ENCODE data around the gene FAM13A. TPM values are rescaled to one million over a fixed set of nuclear protein-coding genes. Genes with fewer than 3 reads are reported as not detected.

FAM13A gene
- polyA plus RNA-seq (4.0 and 7.9 TPM in 2 replicates), polyA minus RNA-seq (14.9 and 26.6 TPM in 2 replicates)

GRCh38 chr4:89056953-89057398 is at the start of gene FAM13A:
Gene FAM13A, minus strand, starts transcription at chr4:89057185. Its CDS starts 221 bp downstream, at chr4:89056964.
- H3K4me3 ChIP-seq (ENCODE audit: low read length): peak within 1 kb of the TSS; percentile 61

DNA sequence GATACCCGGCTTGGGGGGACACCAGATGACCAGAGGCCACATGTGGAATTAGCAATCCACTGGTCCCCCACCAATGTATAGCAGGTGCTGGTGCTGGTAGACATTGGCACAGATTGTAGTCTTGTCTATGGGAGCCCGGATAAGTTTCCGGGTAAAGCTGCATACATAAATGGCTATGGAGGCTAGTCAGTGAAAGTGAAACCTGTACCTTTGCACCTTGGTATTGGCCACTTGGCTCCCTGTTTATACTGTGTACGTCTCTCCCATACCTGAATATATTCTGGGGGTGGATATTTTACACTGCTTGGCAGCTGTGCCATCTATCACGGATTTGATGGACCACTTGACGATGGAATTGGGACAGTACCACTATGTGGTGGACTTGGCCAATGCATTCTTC is 48.7 kb upstream of the FAM13A start:
- no peaks in the 10 kb centered on the region for H4K20me1 ChIP-seq (ENCODE audit: insufficient read depth)
- H3K36me3 ChIP-seq (ENCODE audit: insufficient read depth, low read length): no peaks in the 10 kb centered on the region
- no peaks in the 10 kb centered on the region for H3K9me3 ChIP-seq (ENCODE audit: low read length)
- no peaks in the 10 kb centered on the region for H3K79me2 ChIP-seq (replicated peaks; ENCODE audit: insufficient read depth, low read length)
- no peak overlapping the region for H3K4me2 ChIP-seq (ENCODE audit: low read length)
- H3K4me3 ChIP-seq (ENCODE audit: low read length): no peak overlapping the region
- H3K9ac ChIP-seq (ENCODE audit: low read length): no peak overlapping the region
- H3K27ac ChIP-seq (ENCODE audit: low read length): no peak overlapping the region
- H3F3A ChIP-seq (ENCODE audit: insufficient read depth, low read length, poor library complexity, severe bottlenecking): no peaks in the 10 kb centered on the region
- H3K27me3 ChIP-seq (ENCODE audit: insufficient read depth, low read depth, low read length): peaks cover 22% of the 10 kb centered on the region
- H2AFZ ChIP-seq (ENCODE audit: low read depth, low read length): no peak overlapping the region
- TF ChIP-seq SMC3 (conservative IDR thresholded peaks at IDR 0.05; ENCODE audit: poor library complexity): no peak
- no peaks in the 10 kb centered on the region for H3K9me2 ChIP-seq (ENCODE audit: insufficient read depth, low read length)

More at GRCh38 chr4:89056953-89057398, at the start of gene FAM13A:
- Histone ChIP-seq H3K79me2 (replicated peaks; ENCODE audit: insufficient read depth, low read length) (peaks cover 21% of the 10 kb centered on the region), H3K36me3 (ENCODE audit: insufficient read depth, low read length) (no peaks in the 10 kb centered on the region), H4K20me1 (ENCODE audit: insufficient read depth) (no peaks in the 10 kb centered on the region), H3K27me3 (ENCODE audit: insufficient read depth, low read depth, low read length) (no peaks in the 10 kb centered on the region), H3K4me2 (ENCODE audit: low read length) (peak within 1 kb of the TSS; percentile 28), H2AFZ (ENCODE audit: low read depth, low read length) (peak within 1 kb of the TSS; percentile 38), H3K9ac (ENCODE audit: low read length) (peak within 1 kb of the TSS; percentile 15), H3K9me3 (ENCODE audit: low read length) (no peaks in the 10 kb centered on the region), H3K27ac (ENCODE audit: low read length) (no peak within 1 kb of the TSS), H3F3A (ENCODE audit: insufficient read depth, low read length, poor library complexity, severe bottlenecking) (no peaks in the 10 kb centered on the region), H3K9me2 (ENCODE audit: insufficient read depth, low read length) (no peaks in the 10 kb centered on the region)
- TF ChIP-seq CTCF (IDR thresholded peaks at IDR 0.05; ENCODE audit: poor library complexity, severe bottlenecking) (no peak), TAF1 (IDR thresholded peaks at IDR 0.05; ENCODE audit: low read depth) (no peak), RAD21 (conservative IDR thresholded peaks at IDR 0.05) (peak; percentile 16), POLR2AphosphoS5 (IDR thresholded peaks at IDR 0.05) (no peak), SMC3 (conservative IDR thresholded peaks at IDR 0.05; ENCODE audit: poor library complexity) (no peak), EP300 (conservative IDR thresholded peaks at IDR 0.05; ENCODE audit: poor library complexity, severe bottlenecking) (no peak), EZH2 (IDR thresholded peaks at IDR 0.05; ENCODE audit: borderline replicate concordance, insufficient read depth, low read length, poor library complexity, severe bottlenecking) (no peak), MXI1 (conservative IDR thresholded peaks at IDR 0.05; ENCODE audit: poor library complexity, severe bottlenecking) (peak; percentile 76)
- TF ChIP-seq, protein P1, sequence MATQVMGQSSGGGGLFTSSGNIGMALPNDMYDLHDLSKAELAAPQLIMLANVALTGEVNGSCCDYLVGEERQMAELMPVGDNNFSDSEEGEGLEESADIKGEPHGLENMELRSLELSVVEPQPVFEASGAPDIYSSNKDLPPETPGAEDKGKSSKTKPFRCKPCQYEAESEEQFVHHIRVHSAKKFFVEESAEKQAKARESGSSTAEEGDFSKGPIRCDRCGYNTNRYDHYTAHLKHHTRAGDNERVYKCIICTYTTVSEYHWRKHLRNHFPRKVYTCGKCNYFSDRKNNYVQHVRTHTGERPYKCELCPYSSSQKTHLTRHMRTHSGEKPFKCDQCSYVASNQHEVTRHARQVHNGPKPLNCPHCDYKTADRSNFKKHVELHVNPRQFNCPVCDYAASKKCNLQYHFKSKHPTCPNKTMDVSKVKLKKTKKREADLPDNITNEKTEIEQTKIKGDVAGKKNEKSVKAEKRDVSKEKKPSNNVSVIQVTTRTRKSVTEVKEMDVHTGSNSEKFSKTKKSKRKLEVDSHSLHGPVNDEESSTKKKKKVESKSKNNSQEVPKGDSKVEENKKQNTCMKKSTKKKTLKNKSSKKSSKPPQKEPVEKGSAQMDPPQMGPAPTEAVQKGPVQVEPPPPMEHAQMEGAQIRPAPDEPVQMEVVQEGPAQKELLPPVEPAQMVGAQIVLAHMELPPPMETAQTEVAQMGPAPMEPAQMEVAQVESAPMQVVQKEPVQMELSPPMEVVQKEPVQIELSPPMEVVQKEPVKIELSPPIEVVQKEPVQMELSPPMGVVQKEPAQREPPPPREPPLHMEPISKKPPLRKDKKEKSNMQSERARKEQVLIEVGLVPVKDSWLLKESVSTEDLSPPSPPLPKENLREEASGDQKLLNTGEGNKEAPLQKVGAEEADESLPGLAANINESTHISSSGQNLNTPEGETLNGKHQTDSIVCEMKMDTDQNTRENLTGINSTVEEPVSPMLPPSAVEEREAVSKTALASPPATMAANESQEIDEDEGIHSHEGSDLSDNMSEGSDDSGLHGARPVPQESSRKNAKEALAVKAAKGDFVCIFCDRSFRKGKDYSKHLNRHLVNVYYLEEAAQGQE (IDR thresholded peaks at IDR 0.05; ENCODE audit: borderline replicate concordance): no peak
